ENCODE data around the gene GMNN. TPM values are rescaled to one million over a fixed set of nuclear protein-coding genes. Genes with fewer than 3 reads are reported as not detected.
"Not testable (repeated sequence)": the region's sequence is repeated elsewhere in the genome, so short reads cannot be mapped to it uniquely, and the experiment has no call there.

Gene GMNN
- total and polyA plus RNA-seq, 8 donors: 2.7 to 142 (median 29.3) TPM; not detected in 1

GRCh38 chr6:24760210-24760609 lies 14.5 kb upstream of the GMNN start:
- no peaks in the 10 kb centered on the region for H3K9me3 ChIP-seq
- H3K4me3 ChIP-seq: no peak overlapping the region
- 86 to 98% (median 89%) methylated on average over 5 of the region's 5 CpGs for WGBS, 5 donors
- H3K4me1 ChIP-seq: peaks cover 6 to 21% (median 13%) of the 10 kb centered on the region in 4 donors
- H3K27me3 ChIP-seq: no peaks in the 10 kb centered on the region
- TF ChIP-seq EP300 (IDR thresholded peaks at IDR 0.05) (no peak), CTCF (IDR thresholded peaks at IDR 0.05) (no peak), POLR2A (IDR thresholded peaks at IDR 0.05) (no peak), POLR2AphosphoS5 (IDR thresholded peaks at IDR 0.05) (no peak)
- DNase-seq: no peak
- no peaks in the 10 kb centered on the region for H3K36me3 ChIP-seq
- intact Hi-C loops (cut with DNase I; ENCODE audit: low total_unique reads): no loop called here
- no peak overlapping the region for H3K27ac ChIP-seq

GRCh38 chr6:24761193-24761835 lies 13.4 kb upstream of the GMNN start:
- Histone ChIP-seq H3K4me1 (peaks cover 7 to 29% (median 18%) of the 10 kb centered on the region in 4 donors), H3K36me3 (no peaks in the 10 kb centered on the region), H3K27ac (no peak overlapping the region), H3K27me3 (no peaks in the 10 kb centered on the region), H3K4me3 (no peak overlapping the region), H3K9me3 (no peaks in the 10 kb centered on the region)
- DNase-seq: peak in 1 of 2 donors; percentile 20
- intact Hi-C loops (cut with DNase I; ENCODE audit: low total_unique reads): no loop called here
- whole genome bisulfite sequencing, 5 donors: 79 to 92% (median 87%) methylated on average over 8 to 17 of the region's 17 CpGs
- TF ChIP-seq POLR2AphosphoS5 (IDR thresholded peaks at IDR 0.05) (no peak), POLR2A (IDR thresholded peaks at IDR 0.05) (no peak), CTCF (IDR thresholded peaks at IDR 0.05) (no peak), EP300 (IDR thresholded peaks at IDR 0.05) (no peak)

- no peak for DNase-seq
- TF ChIP-seq EP300 (IDR thresholded peaks at IDR 0.05): no peak
- no peak for TF ChIP-seq POLR2A (IDR thresholded peaks at IDR 0.05)
- TF ChIP-seq POLR2AphosphoS5 (IDR thresholded peaks at IDR 0.05): no peak
- no peak for TF ChIP-seq CTCF (IDR thresholded peaks at IDR 0.05)
- no peaks in the 10 kb centered on the region for H3K27me3 ChIP-seq
- H3K4me1 ChIP-seq: peaks cover 7 to 33% (median 21%) of the 10 kb centered on the region in 4 donors
- H3K27ac ChIP-seq: no peak overlapping the region
- no peaks in the 10 kb centered on the region for H3K36me3 ChIP-seq
- intact Hi-C loops (cut with DNase I; ENCODE audit: low total_unique reads): no loop called here
- no peaks in the 10 kb centered on the region for H3K9me3 ChIP-seq
- H3K4me3 ChIP-seq: no peak overlapping the region
Measured at GRCh38 chr6:24761851-24762250, 12.9 kb upstream of the GMNN start.

GRCh38 chr6:24763578-24763977 lies 11.2 kb upstream of the GMNN start:
- Histone ChIP-seq H3K4me3 (no peak overlapping the region), H3K27me3 (no peaks in the 10 kb centered on the region), H3K9me3 (no peaks in the 10 kb centered on the region), H3K27ac (peak overlapping the region in 1 of 5 donors; percentile 9), H3K36me3 (no peaks in the 10 kb centered on the region), H3K4me1 (peaks cover 7 to 36% (median 22%) of the 10 kb centered on the region in 4 donors)
- intact Hi-C loops (cut with DNase I; ENCODE audit: low total_unique reads): no loop called here
- DNase-seq: peak; percentile 70 to 88
- peak in 2 of 3 donors; percentile 74 to 86 for TF ChIP-seq POLR2AphosphoS5 (IDR thresholded peaks at IDR 0.05)
- no peak for TF ChIP-seq POLR2A (IDR thresholded peaks at IDR 0.05)
- no peak for TF ChIP-seq CTCF (IDR thresholded peaks at IDR 0.05)
- WGBS, 5 donors: 19 to 48% (median 34%) methylated on average over 3 of the region's 3 CpGs

- 80 to 84% (median 82%) methylated on average over 18 to 20 of the region's 20 CpGs for WGBS, 5 donors
- H3K27ac ChIP-seq, H3K27me3 ChIP-seq, DNase-seq, H3K4me3 ChIP-seq, H3K36me3 ChIP-seq, H3K9me3 ChIP-seq: not testable (repeated sequence)
- peaks cover 7 to 36% (median 22%) of the 10 kb centered on the region in 4 donors for H3K4me1 ChIP-seq
- intact Hi-C loops (cut with DNase I; ENCODE audit: low total_unique reads): loop anchor here (5.0 kb wide), 1 partner anchor 178 kb away; no protein-coding TSS in a partner anchor
Measured at GRCh38 chr6:24764833-24765828, 9.6 kb upstream of the GMNN start.

- DNase-seq, H3K9me3 ChIP-seq, H3K4me3 ChIP-seq, H3K27me3 ChIP-seq, H3K36me3 ChIP-seq: not testable (repeated sequence)
- peak overlapping the region in 1 of 5 donors; percentile 12 for H3K27ac ChIP-seq
- intact Hi-C loops (cut with DNase I; ENCODE audit: low total_unique reads): loop anchor here (5.0 kb wide), 1 partner anchor 179 kb away; no protein-coding TSS in a partner anchor
- peaks cover 7 to 36% (median 22%) of the 10 kb centered on the region in 4 donors for H3K4me1 ChIP-seq
- 90 to 98% (median 95%) methylated on average over 7 to 23 of the region's 26 CpGs for WGBS, 5 donors
Measured at GRCh38 chr6:24765968-24766367, 8.8 kb upstream of the GMNN start.

Measured in stomach (tissue), 9 donors.